Measurements from ENCODE around the gene ZNF581. TPM values are rescaled to one million over a fixed set of nuclear protein-coding genes. Genes with fewer than 3 reads are reported as not detected.

The ZNF581 gene
- total and polyA plus RNA-seq, 4 donors: 2.1 to 7.3 (median 5.2) TPM

GRCh38 chr19:55673465-55673864 is 30.0 kb downstream of the ZNF581 start:
- peaks cover 7 to 52% (median 40%) of the 10 kb centered on the region in 4 donors for H3K4me1 ChIP-seq (ENCODE audit: control insufficient read depth in 4 of 4, insufficient read depth in 4 of 4, low read length in 3 of 4)
- H3K36me3 ChIP-seq (ENCODE audit: control insufficient read depth in 4 of 4, insufficient read depth in 3 of 4, low read depth in 1 of 4, low read length in 3 of 4): peaks cover 7 to 32% (median 19%) of the 10 kb centered on the region in 4 donors
- H3K27me3 ChIP-seq (ENCODE audit: control insufficient read depth in 4 of 4, insufficient read depth in 4 of 4, low read length in 3 of 4): no peaks in the 10 kb centered on the region
- H3K27ac ChIP-seq (ENCODE audit: low read depth in 1 of 2, low read length in 2 of 2): no peak overlapping the region
- TF ChIP-seq CTCF (IDR thresholded peaks at IDR 0.05; ENCODE audit: low read depth, low read length, missing input control): no peak
- TF ChIP-seq ZBTB33 (IDR thresholded peaks at IDR 0.05): no peak
- no peak for TF ChIP-seq FOXA2 (IDR thresholded peaks at IDR 0.05)
- TF ChIP-seq HNF4A (conservative IDR thresholded peaks at IDR 0.05): no peak
- TF ChIP-seq, protein P1, sequence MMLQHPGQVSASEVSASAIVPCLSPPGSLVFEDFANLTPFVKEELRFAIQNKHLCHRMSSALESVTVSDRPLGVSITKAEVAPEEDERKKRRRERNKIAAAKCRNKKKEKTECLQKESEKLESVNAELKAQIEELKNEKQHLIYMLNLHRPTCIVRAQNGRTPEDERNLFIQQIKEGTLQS (IDR thresholded peaks at IDR 0.05): no peak
- no peak for TF ChIP-seq REST (IDR thresholded peaks at IDR 0.05)
- 84% methylated on average over 9 of the region's 9 CpGs for WGBS
- no peak overlapping the region for H3K4me3 ChIP-seq (ENCODE audit: low read depth in 1 of 3, low read length in 3 of 3)
- no peaks in the 10 kb centered on the region for H3K9me3 ChIP-seq (ENCODE audit: control insufficient read depth in 4 of 4, low read length in 3 of 4)
- no peak for DNase-seq (ENCODE audit: low spot score)
- no peak overlapping the region for H3K9ac ChIP-seq (ENCODE audit: low read depth in 1 of 2, low read length in 2 of 2)

DNA sequence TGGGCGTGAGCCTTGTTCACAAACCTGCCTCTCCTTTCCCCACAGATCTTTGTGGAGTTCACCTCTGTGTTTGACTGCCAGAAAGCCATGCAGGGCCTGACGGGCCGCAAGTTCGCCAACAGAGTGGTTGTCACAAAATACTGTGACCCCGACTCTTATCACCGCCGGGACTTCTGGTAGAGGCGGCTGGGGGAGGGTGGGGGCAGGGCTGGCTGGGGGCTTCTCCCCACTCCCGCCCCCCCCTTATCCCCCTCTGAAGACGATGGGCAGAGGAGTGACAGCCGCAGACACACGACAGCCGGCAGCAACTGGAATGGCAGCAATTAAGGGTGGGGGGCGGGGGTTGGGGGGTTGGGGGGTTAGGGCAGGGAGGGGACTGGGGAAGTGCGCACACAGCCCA is 30.4 kb downstream of the ZNF581 start:
- Histone ChIP-seq H3K4me1 (ENCODE audit: control insufficient read depth in 4 of 4, insufficient read depth in 4 of 4, low read length in 3 of 4) (peaks cover 7 to 56% (median 45%) of the 10 kb centered on the region in 4 donors), H3K27ac (ENCODE audit: low read depth in 1 of 2, low read length in 2 of 2) (no peak overlapping the region), H3K4me3 (ENCODE audit: low read depth in 1 of 3, low read length in 3 of 3) (no peak overlapping the region), H3K9me3 (ENCODE audit: control insufficient read depth in 4 of 4, low read length in 3 of 4) (no peaks in the 10 kb centered on the region), H3K36me3 (ENCODE audit: control insufficient read depth in 4 of 4, insufficient read depth in 3 of 4, low read depth in 1 of 4, low read length in 3 of 4) (peaks cover 7 to 32% (median 19%) of the 10 kb centered on the region in 4 donors), H3K9ac (ENCODE audit: low read depth in 1 of 2, low read length in 2 of 2) (no peak overlapping the region), H3K27me3 (ENCODE audit: control insufficient read depth in 4 of 4, insufficient read depth in 4 of 4, low read length in 3 of 4) (no peaks in the 10 kb centered on the region)
- 82% methylated on average over 15 of the region's 15 CpGs for WGBS
- TF ChIP-seq SP1 (IDR thresholded peaks at IDR 0.05): no peak
- TF ChIP-seq YY1 (IDR thresholded peaks at IDR 0.05): no peak
- no peak for DNase-seq (ENCODE audit: low spot score)

GRCh38 chr19:55674459-55674840 is 31.0 kb downstream of the ZNF581 start:
- H3K9ac ChIP-seq (ENCODE audit: low read depth in 1 of 2, low read length in 2 of 2): no peak overlapping the region
- TF ChIP-seq, protein P1 (IDR thresholded peaks at IDR 0.05): no peak
- TF ChIP-seq JUND (IDR thresholded peaks at IDR 0.05): no peak
- no peak for TF ChIP-seq REST (IDR thresholded peaks at IDR 0.05)
- TF ChIP-seq YY1 (IDR thresholded peaks at IDR 0.05): no peak
- no peak for TF ChIP-seq RXRA (IDR thresholded peaks at IDR 0.05)
- TF ChIP-seq HNF4A (conservative IDR thresholded peaks at IDR 0.05): no peak
- no peak for TF ChIP-seq FOXA2 (IDR thresholded peaks at IDR 0.05)
- TF ChIP-seq TAF1 (conservative IDR thresholded peaks at IDR 0.05): no peak
- TF ChIP-seq FOXA1 (IDR thresholded peaks at IDR 0.05): no peak
- no peak for TF ChIP-seq EGR1 (IDR thresholded peaks at IDR 0.05; ENCODE audit: low read depth in 2 of 2)
- no peak for TF ChIP-seq ZBTB33 (IDR thresholded peaks at IDR 0.05)

More at GRCh38 chr19:55674459-55674840, 31.0 kb downstream of the ZNF581 start:
- Histone ChIP-seq H3K36me3 (ENCODE audit: control insufficient read depth in 4 of 4, insufficient read depth in 3 of 4, low read depth in 1 of 4, low read length in 3 of 4) (peaks cover 7 to 32% (median 16%) of the 10 kb centered on the region in 4 donors), H3K4me1 (ENCODE audit: control insufficient read depth in 4 of 4, insufficient read depth in 4 of 4, low read length in 3 of 4) (peaks cover 7 to 62% (median 50%) of the 10 kb centered on the region in 4 donors), H3K9me3 (ENCODE audit: control insufficient read depth in 4 of 4, low read length in 3 of 4) (no peaks in the 10 kb centered on the region), H3K27me3 (ENCODE audit: control insufficient read depth in 4 of 4, insufficient read depth in 4 of 4, low read length in 3 of 4) (no peaks in the 10 kb centered on the region), H3K4me3 (ENCODE audit: low read depth in 1 of 3, low read length in 3 of 3) (peak overlapping the region in 2 of 3 donors; percentile 6 to 95), H3K27ac (ENCODE audit: low read depth in 1 of 2, low read length in 2 of 2) (peak overlapping the region; percentile 80 to 89)
- WGBS: 24% methylated on average over 17 of the region's 17 CpGs
- no peak for DNase-seq (ENCODE audit: low spot score)

Data from liver (tissue), 9 donors.